Measurements from ENCODE around the gene COL18A1. TPM values are rescaled to one million over a fixed set of nuclear protein-coding genes. Genes with fewer than 3 reads are reported as not detected.
"Not testable (repeated sequence)": the region's sequence is repeated elsewhere in the genome, so short reads cannot be mapped to it uniquely, and the experiment has no call there.

COL18A1 gene
- total and polyA plus RNA-seq, 4 donors = 44.9 to 308 (median 232) TPM

DNA sequence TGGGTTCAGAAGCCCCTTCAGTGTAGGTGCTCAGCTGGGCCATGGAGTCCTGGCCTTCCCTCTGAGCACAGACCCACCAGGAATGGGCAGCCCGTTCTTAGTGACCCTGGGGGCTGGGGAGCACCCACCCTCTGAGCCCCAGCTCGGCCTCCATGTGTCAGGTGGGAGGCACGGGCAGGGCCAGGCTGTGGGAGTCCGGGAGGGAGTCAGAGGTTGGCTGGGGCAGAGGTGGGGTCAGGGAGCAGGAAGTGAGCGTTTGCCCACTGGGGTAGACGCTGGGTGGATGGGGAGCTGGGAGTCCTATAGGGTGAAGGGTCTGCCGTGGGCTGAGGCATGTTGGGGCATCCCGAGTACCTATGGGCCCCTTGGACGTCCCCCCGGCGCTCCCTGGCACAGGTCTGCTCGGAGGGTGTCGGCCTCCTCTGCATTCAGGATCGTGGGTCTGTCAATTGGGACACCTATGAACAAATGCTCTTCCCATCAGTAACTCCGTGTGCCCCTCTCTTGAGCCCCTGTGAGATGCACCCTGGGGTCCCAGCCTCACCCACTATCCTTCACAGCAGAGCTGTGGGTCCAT is 30.5 kb downstream of the COL18A1 start:
- Histone ChIP-seq H3K27me3 (ENCODE audit: control insufficient read depth in 4 of 4, insufficient read depth in 4 of 4, low read length in 3 of 4) (no peaks in the 10 kb centered on the region), H3K9me3 (ENCODE audit: control insufficient read depth in 4 of 4, low read length in 3 of 4) (no peaks in the 10 kb centered on the region), H3K36me3 (ENCODE audit: control insufficient read depth in 4 of 4, insufficient read depth in 3 of 4, low read depth in 1 of 4, low read length in 3 of 4) (no peaks in the 10 kb centered on the region), H3K9ac (ENCODE audit: low read depth in 1 of 2, low read length in 2 of 2) (no peak overlapping the region), H3K4me3 (ENCODE audit: low read depth in 1 of 3, low read length in 3 of 3) (no peak overlapping the region), H3K27ac (ENCODE audit: low read depth in 1 of 2, low read length in 2 of 2) (no peak overlapping the region), H3K4me1 (ENCODE audit: control insufficient read depth in 4 of 4, insufficient read depth in 4 of 4, low read length in 3 of 4) (peaks cover 2 to 22% (median 13%) of the 10 kb centered on the region in 4 donors)
- WGBS = 88% methylated on average over 15 of the region's 15 CpGs
- no peak for DNase-seq (ENCODE audit: low spot score)
- TF ChIP-seq TAF1 (conservative IDR thresholded peaks at IDR 0.05) = no peak
- TF ChIP-seq HNF4G (IDR thresholded peaks at IDR 0.05) = no peak
- no peak for TF ChIP-seq EGR1 (IDR thresholded peaks at IDR 0.05; ENCODE audit: low read depth in 2 of 2)
- no peak for TF ChIP-seq FOXA1 (IDR thresholded peaks at IDR 0.05)
- TF ChIP-seq, protein P1, sequence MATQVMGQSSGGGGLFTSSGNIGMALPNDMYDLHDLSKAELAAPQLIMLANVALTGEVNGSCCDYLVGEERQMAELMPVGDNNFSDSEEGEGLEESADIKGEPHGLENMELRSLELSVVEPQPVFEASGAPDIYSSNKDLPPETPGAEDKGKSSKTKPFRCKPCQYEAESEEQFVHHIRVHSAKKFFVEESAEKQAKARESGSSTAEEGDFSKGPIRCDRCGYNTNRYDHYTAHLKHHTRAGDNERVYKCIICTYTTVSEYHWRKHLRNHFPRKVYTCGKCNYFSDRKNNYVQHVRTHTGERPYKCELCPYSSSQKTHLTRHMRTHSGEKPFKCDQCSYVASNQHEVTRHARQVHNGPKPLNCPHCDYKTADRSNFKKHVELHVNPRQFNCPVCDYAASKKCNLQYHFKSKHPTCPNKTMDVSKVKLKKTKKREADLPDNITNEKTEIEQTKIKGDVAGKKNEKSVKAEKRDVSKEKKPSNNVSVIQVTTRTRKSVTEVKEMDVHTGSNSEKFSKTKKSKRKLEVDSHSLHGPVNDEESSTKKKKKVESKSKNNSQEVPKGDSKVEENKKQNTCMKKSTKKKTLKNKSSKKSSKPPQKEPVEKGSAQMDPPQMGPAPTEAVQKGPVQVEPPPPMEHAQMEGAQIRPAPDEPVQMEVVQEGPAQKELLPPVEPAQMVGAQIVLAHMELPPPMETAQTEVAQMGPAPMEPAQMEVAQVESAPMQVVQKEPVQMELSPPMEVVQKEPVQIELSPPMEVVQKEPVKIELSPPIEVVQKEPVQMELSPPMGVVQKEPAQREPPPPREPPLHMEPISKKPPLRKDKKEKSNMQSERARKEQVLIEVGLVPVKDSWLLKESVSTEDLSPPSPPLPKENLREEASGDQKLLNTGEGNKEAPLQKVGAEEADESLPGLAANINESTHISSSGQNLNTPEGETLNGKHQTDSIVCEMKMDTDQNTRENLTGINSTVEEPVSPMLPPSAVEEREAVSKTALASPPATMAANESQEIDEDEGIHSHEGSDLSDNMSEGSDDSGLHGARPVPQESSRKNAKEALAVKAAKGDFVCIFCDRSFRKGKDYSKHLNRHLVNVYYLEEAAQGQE (IDR thresholded peaks at IDR 0.05) = no peak
- TF ChIP-seq NR2F2 (IDR thresholded peaks at IDR 0.05) = no peak
- no peak for TF ChIP-seq GABPA (IDR thresholded peaks at IDR 0.05 in 1 of 2, conservative IDR thresholded peaks at IDR 0.05 in 1 of 2)
- no peak for TF ChIP-seq SP1 (IDR thresholded peaks at IDR 0.05)
- TF ChIP-seq, protein P2, sequence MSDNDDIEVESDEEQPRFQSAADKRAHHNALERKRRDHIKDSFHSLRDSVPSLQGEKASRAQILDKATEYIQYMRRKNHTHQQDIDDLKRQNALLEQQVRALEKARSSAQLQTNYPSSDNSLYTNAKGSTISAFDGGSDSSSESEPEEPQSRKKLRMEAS (IDR thresholded peaks at IDR 0.05) = no peak
- TF ChIP-seq, protein P3, sequence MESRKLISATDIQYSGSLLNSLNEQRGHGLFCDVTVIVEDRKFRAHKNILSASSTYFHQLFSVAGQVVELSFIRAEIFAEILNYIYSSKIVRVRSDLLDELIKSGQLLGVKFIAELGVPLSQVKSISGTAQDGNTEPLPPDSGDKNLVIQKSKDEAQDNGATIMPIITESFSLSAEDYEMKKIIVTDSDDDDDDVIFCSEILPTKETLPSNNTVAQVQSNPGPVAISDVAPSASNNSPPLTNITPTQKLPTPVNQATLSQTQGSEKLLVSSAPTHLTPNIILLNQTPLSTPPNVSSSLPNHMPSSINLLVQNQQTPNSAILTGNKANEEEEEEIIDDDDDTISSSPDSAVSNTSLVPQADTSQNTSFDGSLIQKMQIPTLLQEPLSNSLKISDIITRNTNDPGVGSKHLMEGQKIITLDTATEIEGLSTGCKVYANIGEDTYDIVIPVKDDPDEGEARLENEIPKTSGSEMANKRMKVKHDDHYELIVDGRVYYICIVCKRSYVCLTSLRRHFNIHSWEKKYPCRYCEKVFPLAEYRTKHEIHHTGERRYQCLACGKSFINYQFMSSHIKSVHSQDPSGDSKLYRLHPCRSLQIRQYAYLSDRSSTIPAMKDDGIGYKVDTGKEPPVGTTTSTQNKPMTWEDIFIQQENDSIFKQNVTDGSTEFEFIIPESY (IDR thresholded peaks at IDR 0.05) = no peak
- no peak for TF ChIP-seq YY1 (IDR thresholded peaks at IDR 0.05)
- TF ChIP-seq HNF4A (conservative IDR thresholded peaks at IDR 0.05) = no peak
- no peak for TF ChIP-seq JUND (IDR thresholded peaks at IDR 0.05)

DNA sequence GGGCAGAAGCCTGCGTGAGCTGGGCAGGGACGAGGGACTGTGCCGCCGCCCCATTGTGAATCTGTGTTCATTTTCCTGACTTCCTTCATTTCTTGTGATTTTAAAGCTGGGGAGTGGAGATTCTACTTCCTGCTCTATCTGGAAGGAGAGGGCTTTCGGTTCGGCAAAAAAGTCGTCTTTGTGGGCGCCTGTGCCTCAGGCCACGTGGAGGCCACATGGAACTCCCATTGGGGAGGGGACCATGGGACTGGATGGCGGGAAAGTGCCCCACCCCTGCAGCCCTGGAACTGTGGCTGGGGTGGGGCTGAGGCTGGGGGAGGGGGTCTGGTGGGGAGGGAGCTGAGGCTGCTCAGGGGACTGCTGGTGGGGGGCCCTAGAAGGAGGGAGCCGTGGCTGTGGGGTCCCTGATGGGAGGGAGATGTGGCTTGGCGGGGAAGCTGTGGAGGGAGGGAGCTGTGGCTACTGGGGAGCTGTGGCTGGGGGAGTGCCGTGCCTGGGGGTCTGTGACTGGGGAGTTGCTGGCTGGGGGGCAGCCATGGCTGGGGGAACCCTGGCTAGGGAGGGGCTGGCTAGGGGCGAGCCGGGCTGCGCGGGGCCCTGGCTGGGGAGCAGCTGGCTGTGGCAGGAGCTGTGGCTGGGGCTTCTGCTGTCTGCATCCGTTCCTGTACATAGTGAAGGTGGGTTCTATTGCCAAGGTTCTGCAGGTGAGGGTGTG is 31.5 kb downstream of the COL18A1 start:
- no peak overlapping the region for H3K9ac ChIP-seq (ENCODE audit: low read depth in 1 of 2, low read length in 2 of 2)

DNA sequence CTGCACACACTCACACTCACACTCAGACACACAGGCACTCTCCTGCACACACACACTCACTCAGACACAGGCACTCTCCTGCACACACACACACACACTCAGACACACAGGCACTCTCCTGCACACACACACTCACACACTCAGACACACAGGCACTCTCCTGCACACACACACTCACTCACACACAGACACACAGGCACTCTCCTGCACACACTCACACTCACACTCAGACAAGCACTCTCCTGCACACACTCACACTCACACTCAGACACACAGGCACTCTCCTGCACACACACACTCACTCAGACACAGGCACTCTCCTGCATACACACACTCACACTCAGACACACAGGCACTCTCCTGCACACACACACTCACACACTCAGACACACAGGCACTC is 32.9 kb downstream of the COL18A1 start:
- not testable (repeated sequence) for H3K27ac ChIP-seq (ENCODE audit: low read depth in 1 of 2, low read length in 2 of 2); H3K9me3 ChIP-seq (ENCODE audit: control insufficient read depth in 4 of 4, low read length in 3 of 4); H3K4me3 ChIP-seq (ENCODE audit: low read depth in 1 of 3, low read length in 3 of 3)

More for the DNA sequence above, 31.5 kb downstream of the COL18A1 start:
- H3K4me1 ChIP-seq (ENCODE audit: control insufficient read depth in 4 of 4, insufficient read depth in 4 of 4, low read length in 3 of 4) = peaks cover 7 to 29% (median 22%) of the 10 kb centered on the region in 4 donors
- H3K9me3 ChIP-seq (ENCODE audit: control insufficient read depth in 4 of 4, low read length in 3 of 4) = no peaks in the 10 kb centered on the region
- H3K4me3 ChIP-seq (ENCODE audit: low read depth in 1 of 3, low read length in 3 of 3) = no peak overlapping the region
- H3K36me3 ChIP-seq (ENCODE audit: control insufficient read depth in 4 of 4, insufficient read depth in 3 of 4, low read depth in 1 of 4, low read length in 3 of 4) = no peaks in the 10 kb centered on the region
- H3K27ac ChIP-seq (ENCODE audit: low read depth in 1 of 2, low read length in 2 of 2) = no peak overlapping the region
- no peaks in the 10 kb centered on the region for H3K27me3 ChIP-seq (ENCODE audit: control insufficient read depth in 4 of 4, insufficient read depth in 4 of 4, low read length in 3 of 4)
- 79% methylated on average over 18 of the region's 18 CpGs for WGBS
- DNase-seq (ENCODE audit: low spot score) = no peak
- TF ChIP-seq, protein P2 (IDR thresholded peaks at IDR 0.05) = no peak
- TF ChIP-seq, protein P4, sequence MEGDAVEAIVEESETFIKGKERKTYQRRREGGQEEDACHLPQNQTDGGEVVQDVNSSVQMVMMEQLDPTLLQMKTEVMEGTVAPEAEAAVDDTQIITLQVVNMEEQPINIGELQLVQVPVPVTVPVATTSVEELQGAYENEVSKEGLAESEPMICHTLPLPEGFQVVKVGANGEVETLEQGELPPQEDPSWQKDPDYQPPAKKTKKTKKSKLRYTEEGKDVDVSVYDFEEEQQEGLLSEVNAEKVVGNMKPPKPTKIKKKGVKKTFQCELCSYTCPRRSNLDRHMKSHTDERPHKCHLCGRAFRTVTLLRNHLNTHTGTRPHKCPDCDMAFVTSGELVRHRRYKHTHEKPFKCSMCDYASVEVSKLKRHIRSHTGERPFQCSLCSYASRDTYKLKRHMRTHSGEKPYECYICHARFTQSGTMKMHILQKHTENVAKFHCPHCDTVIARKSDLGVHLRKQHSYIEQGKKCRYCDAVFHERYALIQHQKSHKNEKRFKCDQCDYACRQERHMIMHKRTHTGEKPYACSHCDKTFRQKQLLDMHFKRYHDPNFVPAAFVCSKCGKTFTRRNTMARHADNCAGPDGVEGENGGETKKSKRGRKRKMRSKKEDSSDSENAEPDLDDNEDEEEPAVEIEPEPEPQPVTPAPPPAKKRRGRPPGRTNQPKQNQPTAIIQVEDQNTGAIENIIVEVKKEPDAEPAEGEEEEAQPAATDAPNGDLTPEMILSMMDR (IDR thresholded peaks at IDR 0.05; ENCODE audit: low read depth, low read length, missing input control) = no peak
- TF ChIP-seq, protein P3 (IDR thresholded peaks at IDR 0.05) = no peak

More for the DNA sequence above, 32.9 kb downstream of the COL18A1 start:
- DNase-seq (ENCODE audit: low spot score); H3K36me3 ChIP-seq (ENCODE audit: control insufficient read depth in 4 of 4, insufficient read depth in 3 of 4, low read depth in 1 of 4, low read length in 3 of 4); H3K27me3 ChIP-seq (ENCODE audit: control insufficient read depth in 4 of 4, insufficient read depth in 4 of 4, low read length in 3 of 4); H3K9ac ChIP-seq (ENCODE audit: low read depth in 1 of 2, low read length in 2 of 2): not testable (repeated sequence)
- H3K4me1 ChIP-seq (ENCODE audit: control insufficient read depth in 4 of 4, insufficient read depth in 4 of 4, low read length in 3 of 4) = peaks cover 7 to 35% (median 27%) of the 10 kb centered on the region in 4 donors

Measured in liver (tissue), 9 donors.